Smooth muscle cell (in vitro differentiated cells): ENCODE data around the gene TBL1X. TPM values are rescaled to one million over a fixed set of nuclear protein-coding genes. Genes with fewer than 3 reads are reported as not detected.

Source experiments
- DNase-seq: peaks from one replicate; lab custom pipeline; 2025; ENCODE audit not compliant: unreplicated experiment; lab: John Stamatoyannopoulos, UW
- H2AFZ ChIP-seq: fragments of 200-600 bp; sonication (generic); 2 replicates; pipeline ENCODE4 v1.6.0; 2016; ENCODE audit warnings: antibody characterized with exemption, low read depth, mild to moderate bottlenecking
- H3F3A ChIP-seq: fragments of 200-600 bp; sonication (generic); 2 replicates; pipeline ENCODE4 v1.6.0; 2017; ENCODE audit warnings: antibody characterized with exemption, low read depth
- H3K27ac ChIP-seq: fragments of 200-600 bp; sonication (generic); 2 replicates; pipeline ENCODE4 v1.5.1; 2016; ENCODE audit warnings: low read depth, mild to moderate bottlenecking
- H3K27me3 ChIP-seq: fragments of 200-600 bp; sonication (generic); 2 replicates; pipeline ENCODE4 v1.6.1; 2016; ENCODE audit warnings: low read depth, mild to moderate bottlenecking
- H3K36me3 ChIP-seq: fragments of 200-600 bp; sonication (generic); 2 replicates; pipeline ENCODE4 v1.5.1; 2016; ENCODE audit warnings: low read depth
- H3K4me1 ChIP-seq: fragments of 200-600 bp; sonication (generic); 2 replicates; pipeline ENCODE4 v1.5.1; 2016; ENCODE audit warnings: low read depth
- H3K4me2 ChIP-seq: fragments of 200-600 bp; sonication (generic); 2 replicates; pipeline ENCODE4 v1.6.0; 2016; ENCODE audit warnings: mild to moderate bottlenecking
- H3K4me3 ChIP-seq: fragments of 200-600 bp; sonication (generic); 2 replicates; pipeline ENCODE4 v1.5.1; 2016; ENCODE audit warnings: mild to moderate bottlenecking
- H3K79me2 ChIP-seq: fragments of 200-600 bp; sonication (generic); 2 replicates; pipeline ENCODE4 v1.6.0; 2016; ENCODE audit warnings: low read depth, mild to moderate bottlenecking
- H3K9ac ChIP-seq: fragments of 200-600 bp; sonication (generic); 2 replicates; pipeline ENCODE4 v1.6.0; 2016; ENCODE audit warnings: low read depth
- H3K9me3 ChIP-seq: fragments of 200-600 bp; sonication (generic); replicated peaks from 2 replicates; pipeline ENCODE4 v1.5.1; 2016; ENCODE audit warnings: low read depth
- H4K20me1 ChIP-seq: fragments of 200-600 bp; sonication (generic); 2 replicates; pipeline ENCODE4 v1.6.0; 2016; ENCODE audit warnings: low read depth
- CTCF ChIP-seq: fragments of 200-600 bp; sonication (generic); IDR thresholded peaks from 2 replicates; pipeline ENCODE4 v1.5.1; 2017; ENCODE audit warnings: borderline replicate concordance, mild to moderate bottlenecking, antibody characterized with exemption; ENCODE audit not compliant: insufficient read depth, poor library complexity, severe bottlenecking
- WGBS: methylation state at CpG from one replicate; pipeline ENCODE4 v1.1.7; 2016; ENCODE audit warnings: low lambda C conversion rate; 5-methylcytosine and 5-hydroxymethylcytosine counted together
- polyA plus RNA-seq: library from polyadenylated mRNA; unstranded; fragments of >200 nt; fragmentation: Nextera tagmentation; extraction: Ambion mirVana; gene quantifications from 2 replicates; pipeline ENCODE4 v1.2.1, GENCODE V29; 2016
- total RNA-seq: library from RNA; depleted of rRNA; stranded (reverse); fragments of >200 nt; gene quantifications from 2 replicates; pipeline ENCODE4 v1.2.3, GENCODE V29; 2014

The TBL1X gene
- total and polyA plus RNA-seq, 2 experiments from 2014 or later, result 9.0 to 9.8 TPM

GRCh38 chrX:9542106-9542760 lies 77.4 kb downstream of the TBL1X start:
- Histone ChIP-seq H3K36me3 (no peaks in the 10 kb centered on the region), H3K27ac (no peak overlapping the region), H3K79me2 (no peaks in the 10 kb centered on the region), H2AFZ (no peak overlapping the region), H3K9ac (no peak overlapping the region), H4K20me1 (no peaks in the 10 kb centered on the region), H3K9me3 (no peaks in the 10 kb centered on the region), H3K4me1 (peaks cover 5% of the 10 kb centered on the region), H3K4me2 (no peak overlapping the region), H3K27me3 (no peaks in the 10 kb centered on the region), H3F3A (no peaks in the 10 kb centered on the region), H3K4me3 (no peak overlapping the region)
- 75% methylated on average over 13 of the region's 13 CpGs for WGBS
- no peak for DNase-seq
- no peak for TF ChIP-seq CTCF

GRCh38 chrX:9542761-9543111 lies 77.9 kb downstream of the TBL1X start:
- WGBS, result 73% methylated on average over 12 of the region's 12 CpGs

GRCh38 chrX:9555354-9555753 lies 90.5 kb downstream of the TBL1X start:
- Histone ChIP-seq H4K20me1 (peaks cover 7% of the 10 kb centered on the region), H3K4me3 (no peak overlapping the region), H3K79me2 (no peaks in the 10 kb centered on the region), H3K4me1 (no peaks in the 10 kb centered on the region), H2AFZ (no peak overlapping the region), H3K36me3 (no peaks in the 10 kb centered on the region), H3K9me3 (no peaks in the 10 kb centered on the region), H3K9ac (no peak overlapping the region), H3K27me3 (no peaks in the 10 kb centered on the region), H3K27ac (no peak overlapping the region), H3K4me2 (no peak overlapping the region), H3F3A (no peaks in the 10 kb centered on the region)
- no peak for TF ChIP-seq CTCF
- 76% methylated on average over 2 of the region's 2 CpGs for WGBS
- no peak for DNase-seq

More at GRCh38 chrX:9542761-9543111, 77.9 kb downstream of the TBL1X start:
- Histone ChIP-seq H3K4me2 (no peak overlapping the region), H3F3A (no peaks in the 10 kb centered on the region), H3K4me3 (no peak overlapping the region), H3K36me3 (no peaks in the 10 kb centered on the region), H3K9ac (no peak overlapping the region), H2AFZ (no peak overlapping the region), H3K27ac (no peak overlapping the region), H4K20me1 (no peaks in the 10 kb centered on the region), H3K4me1 (peaks cover 5% of the 10 kb centered on the region), H3K9me3 (no peaks in the 10 kb centered on the region), H3K27me3 (no peaks in the 10 kb centered on the region), H3K79me2 (no peaks in the 10 kb centered on the region)
- no peak for DNase-seq
- TF ChIP-seq CTCF, result no peak

- Histone ChIP-seq H3K9ac (no peak overlapping the region), H3K4me1 (no peaks in the 10 kb centered on the region), H4K20me1 (peaks cover 7% of the 10 kb centered on the region), H3K27ac (no peak overlapping the region), H3K79me2 (no peaks in the 10 kb centered on the region), H2AFZ (no peak overlapping the region), H3K27me3 (no peaks in the 10 kb centered on the region), H3K36me3 (no peaks in the 10 kb centered on the region), H3K4me2 (no peak overlapping the region), H3F3A (no peaks in the 10 kb centered on the region), H3K4me3 (no peak overlapping the region), H3K9me3 (no peaks in the 10 kb centered on the region)
- TF ChIP-seq CTCF, result no peak
- DNase-seq, result no peak
- 78% methylated on average over 11 of the region's 11 CpGs for WGBS
Measured at GRCh38 chrX:9557091-9557490, 92.2 kb downstream of the TBL1X start.
